ENCODE measurements around the gene ADRA2B.
"Not testable (repeated sequence)": the region's sequence is repeated elsewhere in the genome, so short reads cannot be mapped to it uniquely, and the experiment has no call there.

DNA sequence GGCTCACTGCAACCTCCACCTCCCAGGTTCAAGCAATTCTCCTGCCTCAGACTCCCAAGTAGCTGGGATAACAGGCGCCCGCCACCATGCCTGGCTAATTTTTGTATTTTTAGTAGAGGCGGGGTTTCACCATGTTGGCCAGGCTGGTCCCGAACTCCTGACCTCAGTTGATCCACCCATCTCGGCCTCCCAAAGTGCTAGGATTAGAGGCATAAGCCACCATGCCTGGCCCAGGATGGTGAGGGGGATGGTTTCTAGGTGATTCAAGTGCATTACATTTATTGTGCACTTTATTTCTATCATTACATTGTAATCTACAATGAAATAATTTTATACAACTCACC, 25.2 kb upstream of the ADRA2B start:
- TF ChIP-seq, protein P1, sequence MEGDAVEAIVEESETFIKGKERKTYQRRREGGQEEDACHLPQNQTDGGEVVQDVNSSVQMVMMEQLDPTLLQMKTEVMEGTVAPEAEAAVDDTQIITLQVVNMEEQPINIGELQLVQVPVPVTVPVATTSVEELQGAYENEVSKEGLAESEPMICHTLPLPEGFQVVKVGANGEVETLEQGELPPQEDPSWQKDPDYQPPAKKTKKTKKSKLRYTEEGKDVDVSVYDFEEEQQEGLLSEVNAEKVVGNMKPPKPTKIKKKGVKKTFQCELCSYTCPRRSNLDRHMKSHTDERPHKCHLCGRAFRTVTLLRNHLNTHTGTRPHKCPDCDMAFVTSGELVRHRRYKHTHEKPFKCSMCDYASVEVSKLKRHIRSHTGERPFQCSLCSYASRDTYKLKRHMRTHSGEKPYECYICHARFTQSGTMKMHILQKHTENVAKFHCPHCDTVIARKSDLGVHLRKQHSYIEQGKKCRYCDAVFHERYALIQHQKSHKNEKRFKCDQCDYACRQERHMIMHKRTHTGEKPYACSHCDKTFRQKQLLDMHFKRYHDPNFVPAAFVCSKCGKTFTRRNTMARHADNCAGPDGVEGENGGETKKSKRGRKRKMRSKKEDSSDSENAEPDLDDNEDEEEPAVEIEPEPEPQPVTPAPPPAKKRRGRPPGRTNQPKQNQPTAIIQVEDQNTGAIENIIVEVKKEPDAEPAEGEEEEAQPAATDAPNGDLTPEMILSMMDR (IDR thresholded peaks at IDR 0.05) = not testable (repeated sequence)
- TF ChIP-seq POLR2A (IDR thresholded peaks at IDR 0.05) = not testable (repeated sequence)

Data from Peyer's patch (tissue), 4 donors.